Measurements from ENCODE around the gene PACRG. TPM values are rescaled to one million over a fixed set of nuclear protein-coding genes. Genes with fewer than 3 reads are reported as not detected.

The PACRG gene
- total and polyA plus RNA-seq, 4 donors: 0.47 to 3.8 (median 2.4) TPM

DNA sequence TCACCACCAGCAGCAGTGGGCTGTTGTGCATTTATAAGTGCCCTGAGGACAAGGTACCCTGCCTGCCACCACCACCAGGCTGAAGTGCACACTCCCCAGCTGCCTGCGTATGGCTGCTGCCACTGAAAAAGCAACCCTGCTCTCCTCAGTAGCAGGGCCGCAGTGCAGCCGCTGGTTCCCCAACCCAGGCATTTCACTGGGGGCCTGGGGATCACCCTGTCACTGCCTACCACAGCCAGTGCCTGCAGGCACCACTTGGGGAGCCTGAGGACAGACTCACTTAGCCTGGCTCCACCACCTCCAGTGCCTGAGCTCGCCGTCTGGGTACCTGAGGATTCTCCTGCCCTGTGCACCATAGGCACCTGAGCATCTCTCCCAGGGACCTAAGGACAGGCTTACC, 215.6 kb downstream of the PACRG start:
- DNase-seq (ENCODE audit: low spot score): no peak
- TF ChIP-seq HNF4A (conservative IDR thresholded peaks at IDR 0.05) (no peak), RXRA (IDR thresholded peaks at IDR 0.05) (no peak), EGR1 (IDR thresholded peaks at IDR 0.05; ENCODE audit: low read depth in 2 of 2) (no peak), TAF1 (conservative IDR thresholded peaks at IDR 0.05) (no peak), SP1 (IDR thresholded peaks at IDR 0.05) (no peak), ATF3 (IDR thresholded peaks at IDR 0.05) (no peak), YY1 (IDR thresholded peaks at IDR 0.05) (no peak), FOXA2 (IDR thresholded peaks at IDR 0.05) (no peak), RAD21 (IDR thresholded peaks at IDR 0.05) (no peak), HNF4G (IDR thresholded peaks at IDR 0.05) (no peak), GABPA (IDR thresholded peaks at IDR 0.05 in 1 of 2, conservative IDR thresholded peaks at IDR 0.05 in 1 of 2) (no peak), FOXA1 (IDR thresholded peaks at IDR 0.05) (no peak), JUND (IDR thresholded peaks at IDR 0.05) (no peak), REST (IDR thresholded peaks at IDR 0.05) (no peak), NR2F2 (IDR thresholded peaks at IDR 0.05) (no peak)
- TF ChIP-seq, protein P1, sequence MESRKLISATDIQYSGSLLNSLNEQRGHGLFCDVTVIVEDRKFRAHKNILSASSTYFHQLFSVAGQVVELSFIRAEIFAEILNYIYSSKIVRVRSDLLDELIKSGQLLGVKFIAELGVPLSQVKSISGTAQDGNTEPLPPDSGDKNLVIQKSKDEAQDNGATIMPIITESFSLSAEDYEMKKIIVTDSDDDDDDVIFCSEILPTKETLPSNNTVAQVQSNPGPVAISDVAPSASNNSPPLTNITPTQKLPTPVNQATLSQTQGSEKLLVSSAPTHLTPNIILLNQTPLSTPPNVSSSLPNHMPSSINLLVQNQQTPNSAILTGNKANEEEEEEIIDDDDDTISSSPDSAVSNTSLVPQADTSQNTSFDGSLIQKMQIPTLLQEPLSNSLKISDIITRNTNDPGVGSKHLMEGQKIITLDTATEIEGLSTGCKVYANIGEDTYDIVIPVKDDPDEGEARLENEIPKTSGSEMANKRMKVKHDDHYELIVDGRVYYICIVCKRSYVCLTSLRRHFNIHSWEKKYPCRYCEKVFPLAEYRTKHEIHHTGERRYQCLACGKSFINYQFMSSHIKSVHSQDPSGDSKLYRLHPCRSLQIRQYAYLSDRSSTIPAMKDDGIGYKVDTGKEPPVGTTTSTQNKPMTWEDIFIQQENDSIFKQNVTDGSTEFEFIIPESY (IDR thresholded peaks at IDR 0.05): no peak
- TF ChIP-seq, protein P2, sequence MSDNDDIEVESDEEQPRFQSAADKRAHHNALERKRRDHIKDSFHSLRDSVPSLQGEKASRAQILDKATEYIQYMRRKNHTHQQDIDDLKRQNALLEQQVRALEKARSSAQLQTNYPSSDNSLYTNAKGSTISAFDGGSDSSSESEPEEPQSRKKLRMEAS (IDR thresholded peaks at IDR 0.05): no peak
- TF ChIP-seq, protein P3, sequence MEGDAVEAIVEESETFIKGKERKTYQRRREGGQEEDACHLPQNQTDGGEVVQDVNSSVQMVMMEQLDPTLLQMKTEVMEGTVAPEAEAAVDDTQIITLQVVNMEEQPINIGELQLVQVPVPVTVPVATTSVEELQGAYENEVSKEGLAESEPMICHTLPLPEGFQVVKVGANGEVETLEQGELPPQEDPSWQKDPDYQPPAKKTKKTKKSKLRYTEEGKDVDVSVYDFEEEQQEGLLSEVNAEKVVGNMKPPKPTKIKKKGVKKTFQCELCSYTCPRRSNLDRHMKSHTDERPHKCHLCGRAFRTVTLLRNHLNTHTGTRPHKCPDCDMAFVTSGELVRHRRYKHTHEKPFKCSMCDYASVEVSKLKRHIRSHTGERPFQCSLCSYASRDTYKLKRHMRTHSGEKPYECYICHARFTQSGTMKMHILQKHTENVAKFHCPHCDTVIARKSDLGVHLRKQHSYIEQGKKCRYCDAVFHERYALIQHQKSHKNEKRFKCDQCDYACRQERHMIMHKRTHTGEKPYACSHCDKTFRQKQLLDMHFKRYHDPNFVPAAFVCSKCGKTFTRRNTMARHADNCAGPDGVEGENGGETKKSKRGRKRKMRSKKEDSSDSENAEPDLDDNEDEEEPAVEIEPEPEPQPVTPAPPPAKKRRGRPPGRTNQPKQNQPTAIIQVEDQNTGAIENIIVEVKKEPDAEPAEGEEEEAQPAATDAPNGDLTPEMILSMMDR (IDR thresholded peaks at IDR 0.05; ENCODE audit: low read depth, low read length, missing input control): no peak
- H3K9me3 ChIP-seq (ENCODE audit: control insufficient read depth in 4 of 4, low read length in 3 of 4): peaks cover 0 to 3% (median 0%) of the 10 kb centered on the region in 4 donors
- H3K27me3 ChIP-seq (ENCODE audit: control insufficient read depth in 4 of 4, insufficient read depth in 4 of 4, low read length in 3 of 4): no peaks in the 10 kb centered on the region
- no peaks in the 10 kb centered on the region for H3K36me3 ChIP-seq (ENCODE audit: control insufficient read depth in 4 of 4, insufficient read depth in 3 of 4, low read depth in 1 of 4, low read length in 3 of 4)
- no peak overlapping the region for H3K27ac ChIP-seq (ENCODE audit: low read depth in 1 of 2, low read length in 2 of 2)
- no peaks in the 10 kb centered on the region for H3K4me1 ChIP-seq (ENCODE audit: control insufficient read depth in 4 of 4, insufficient read depth in 4 of 4, low read length in 3 of 4)
- no peak overlapping the region for H3K4me3 ChIP-seq (ENCODE audit: low read depth in 1 of 3, low read length in 3 of 3)
- H3K9ac ChIP-seq (ENCODE audit: low read depth in 1 of 2, low read length in 2 of 2): no peak overlapping the region
- 95% methylated on average over 5 of the region's 5 CpGs for WGBS
